ENCODE data around the gene BAIAP2L2.
"Not testable (repeated sequence)": the region's sequence is repeated elsewhere in the genome, so short reads cannot be mapped to it uniquely, and the experiment has no call there.

The BAIAP2L2 gene

DNA sequence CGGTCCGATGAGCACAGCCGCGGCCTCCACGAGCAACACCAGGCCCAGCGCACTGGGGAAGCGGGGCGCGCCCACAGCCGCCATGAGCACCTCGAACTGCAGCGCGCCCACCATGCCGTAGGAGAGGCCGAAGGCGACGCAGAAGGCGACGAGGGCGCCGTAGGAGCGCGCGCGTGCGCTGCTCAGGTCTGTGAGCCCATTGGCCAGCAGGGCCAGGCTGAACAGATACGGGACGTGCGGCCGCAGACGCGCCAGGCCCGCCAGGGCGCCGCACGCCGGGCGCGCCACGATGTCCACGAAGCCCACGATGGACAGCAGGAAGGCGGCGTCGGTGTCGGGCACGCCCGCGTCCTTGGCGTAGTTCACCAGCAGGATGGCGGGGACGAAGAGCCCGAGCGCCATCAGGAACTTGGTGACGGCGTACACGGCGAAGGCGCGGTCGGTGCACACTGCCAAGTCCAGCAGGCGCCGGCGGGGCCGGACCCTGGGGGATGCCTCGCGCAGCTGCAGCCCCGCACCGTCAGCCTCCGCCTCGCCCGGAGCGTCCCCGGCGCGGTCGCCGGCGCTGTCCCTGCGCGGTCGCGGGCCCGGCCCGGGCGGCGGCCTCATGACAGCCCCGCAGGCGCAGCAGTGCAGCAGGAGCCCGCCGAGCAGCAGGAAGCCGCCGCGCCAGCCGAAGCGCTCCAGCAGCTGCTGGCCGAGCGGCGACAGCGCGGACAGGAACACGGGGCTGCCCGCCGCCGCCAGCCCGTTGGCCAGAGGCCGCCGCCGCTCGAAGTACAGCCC is 29.4 kb downstream of the BAIAP2L2 start:
- no peak overlapping the region for H3K4me3 ChIP-seq (ENCODE audit: low read depth, low read length)
- TF ChIP-seq, protein P1, sequence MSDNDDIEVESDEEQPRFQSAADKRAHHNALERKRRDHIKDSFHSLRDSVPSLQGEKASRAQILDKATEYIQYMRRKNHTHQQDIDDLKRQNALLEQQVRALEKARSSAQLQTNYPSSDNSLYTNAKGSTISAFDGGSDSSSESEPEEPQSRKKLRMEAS (IDR thresholded peaks at IDR 0.05; ENCODE audit: low read depth, low read length): no peak
- TF ChIP-seq, protein P2, sequence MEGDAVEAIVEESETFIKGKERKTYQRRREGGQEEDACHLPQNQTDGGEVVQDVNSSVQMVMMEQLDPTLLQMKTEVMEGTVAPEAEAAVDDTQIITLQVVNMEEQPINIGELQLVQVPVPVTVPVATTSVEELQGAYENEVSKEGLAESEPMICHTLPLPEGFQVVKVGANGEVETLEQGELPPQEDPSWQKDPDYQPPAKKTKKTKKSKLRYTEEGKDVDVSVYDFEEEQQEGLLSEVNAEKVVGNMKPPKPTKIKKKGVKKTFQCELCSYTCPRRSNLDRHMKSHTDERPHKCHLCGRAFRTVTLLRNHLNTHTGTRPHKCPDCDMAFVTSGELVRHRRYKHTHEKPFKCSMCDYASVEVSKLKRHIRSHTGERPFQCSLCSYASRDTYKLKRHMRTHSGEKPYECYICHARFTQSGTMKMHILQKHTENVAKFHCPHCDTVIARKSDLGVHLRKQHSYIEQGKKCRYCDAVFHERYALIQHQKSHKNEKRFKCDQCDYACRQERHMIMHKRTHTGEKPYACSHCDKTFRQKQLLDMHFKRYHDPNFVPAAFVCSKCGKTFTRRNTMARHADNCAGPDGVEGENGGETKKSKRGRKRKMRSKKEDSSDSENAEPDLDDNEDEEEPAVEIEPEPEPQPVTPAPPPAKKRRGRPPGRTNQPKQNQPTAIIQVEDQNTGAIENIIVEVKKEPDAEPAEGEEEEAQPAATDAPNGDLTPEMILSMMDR (IDR thresholded peaks at IDR 0.05; ENCODE audit: low read depth, low read length): no peak
- TF ChIP-seq MYC (IDR thresholded peaks at IDR 0.05; ENCODE audit: low read depth, low read length): no peak
- TF ChIP-seq POLR2A (IDR thresholded peaks at IDR 0.05; ENCODE audit: extremely low read depth, insufficient read length): no peak
- peak; percentile 29 for DNase-seq (ENCODE audit: low read depth)

GRCh38 chr22:38080474-38080849 is 30.0 kb downstream of the BAIAP2L2 start:
- TF ChIP-seq, protein P2 (IDR thresholded peaks at IDR 0.05; ENCODE audit: low read depth, low read length): no peak
- TF ChIP-seq, protein P1 (IDR thresholded peaks at IDR 0.05; ENCODE audit: low read depth, low read length): no peak
- TF ChIP-seq POLR2A (IDR thresholded peaks at IDR 0.05; ENCODE audit: extremely low read depth, insufficient read length) (no peak), MYC (IDR thresholded peaks at IDR 0.05; ENCODE audit: low read depth, low read length) (no peak)
- no peak for DNase-seq (ENCODE audit: low read depth)
- no peak overlapping the region for H3K4me3 ChIP-seq (ENCODE audit: low read depth, low read length)

GRCh38 chr22:38079804-38080203 is 30.7 kb downstream of the BAIAP2L2 start:
- TF ChIP-seq, protein P2 (IDR thresholded peaks at IDR 0.05; ENCODE audit: low read depth, low read length): no peak
- TF ChIP-seq POLR2A (IDR thresholded peaks at IDR 0.05; ENCODE audit: extremely low read depth, insufficient read length): no peak
- TF ChIP-seq, protein P1 (IDR thresholded peaks at IDR 0.05; ENCODE audit: low read depth, low read length): no peak
- no peak for TF ChIP-seq MYC (IDR thresholded peaks at IDR 0.05; ENCODE audit: low read depth, low read length)
- H3K4me3 ChIP-seq (ENCODE audit: low read depth, low read length): no peak overlapping the region
- DNase-seq (ENCODE audit: low read depth): no peak

DNA sequence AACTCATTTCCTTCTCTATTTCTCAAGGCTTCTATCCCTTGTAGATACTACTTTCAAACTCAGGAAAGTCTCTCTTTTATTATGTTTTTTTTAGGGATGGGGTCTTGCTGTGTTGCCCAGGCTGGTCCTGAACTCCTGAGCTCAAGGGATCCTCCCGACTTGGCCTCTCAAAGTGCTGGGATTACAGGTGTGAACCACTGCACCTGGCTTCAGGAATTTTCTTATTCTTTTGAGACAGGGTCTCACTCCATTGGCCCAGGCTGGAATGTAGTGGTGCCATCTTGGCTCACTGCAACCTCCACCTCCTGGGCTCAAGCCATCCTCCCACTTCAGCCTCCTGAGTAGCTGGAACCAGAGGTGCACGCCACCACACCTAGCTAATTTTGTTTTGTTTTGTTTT is 31.3 kb downstream of the BAIAP2L2 start:
- DNase-seq (ENCODE audit: low read depth); H3K4me3 ChIP-seq (ENCODE audit: low read depth, low read length): not testable (repeated sequence)

DNA sequence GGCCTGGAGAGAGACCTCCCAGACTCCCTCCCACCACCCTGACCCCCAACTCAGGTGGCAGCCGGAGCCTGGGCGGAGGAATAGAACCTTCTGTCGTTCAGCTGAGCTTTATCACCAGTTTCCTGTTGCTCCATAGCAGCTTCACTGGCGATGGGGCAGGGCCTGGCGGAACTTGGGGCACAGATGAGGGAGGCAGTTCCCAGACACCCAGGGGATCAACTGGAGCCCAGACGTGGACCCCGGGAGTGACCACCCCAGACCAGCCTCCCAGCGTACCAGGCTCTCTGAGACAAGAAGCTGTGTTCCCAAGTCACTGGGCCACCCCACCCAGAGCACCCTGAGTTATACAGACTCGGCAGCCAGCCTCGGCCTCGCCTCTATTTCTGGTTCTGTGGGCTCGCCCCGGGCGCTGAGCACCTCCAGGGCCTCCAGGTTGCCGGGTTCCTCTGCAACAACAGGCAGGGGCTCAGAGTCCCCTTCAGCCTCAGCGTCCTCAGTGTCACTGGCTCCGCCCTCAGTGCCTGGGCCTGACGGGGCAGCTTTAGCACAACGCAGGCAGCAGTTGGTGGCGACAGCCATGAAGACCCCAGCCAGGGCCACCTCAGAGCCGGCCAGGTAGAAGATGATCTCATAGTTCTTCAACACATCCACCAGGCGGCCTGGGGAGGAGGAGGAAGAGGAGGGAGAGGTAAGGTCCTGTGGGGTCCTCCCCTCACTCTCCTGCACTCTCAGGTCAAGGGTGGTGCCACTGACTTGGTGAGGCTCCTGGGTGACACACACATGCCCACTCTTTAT is 32.2 kb downstream of the BAIAP2L2 start:
- no peak for TF ChIP-seq MYC (IDR thresholded peaks at IDR 0.05; ENCODE audit: low read depth, low read length)
- TF ChIP-seq, protein P2 (IDR thresholded peaks at IDR 0.05; ENCODE audit: low read depth, low read length): no peak
- TF ChIP-seq, protein P1 (IDR thresholded peaks at IDR 0.05; ENCODE audit: low read depth, low read length): no peak
- no peak for TF ChIP-seq POLR2A (IDR thresholded peaks at IDR 0.05; ENCODE audit: extremely low read depth, insufficient read length)
- DNase-seq (ENCODE audit: low read depth): no peak
- no peak overlapping the region for H3K4me3 ChIP-seq (ENCODE audit: low read depth, low read length)

DNA sequence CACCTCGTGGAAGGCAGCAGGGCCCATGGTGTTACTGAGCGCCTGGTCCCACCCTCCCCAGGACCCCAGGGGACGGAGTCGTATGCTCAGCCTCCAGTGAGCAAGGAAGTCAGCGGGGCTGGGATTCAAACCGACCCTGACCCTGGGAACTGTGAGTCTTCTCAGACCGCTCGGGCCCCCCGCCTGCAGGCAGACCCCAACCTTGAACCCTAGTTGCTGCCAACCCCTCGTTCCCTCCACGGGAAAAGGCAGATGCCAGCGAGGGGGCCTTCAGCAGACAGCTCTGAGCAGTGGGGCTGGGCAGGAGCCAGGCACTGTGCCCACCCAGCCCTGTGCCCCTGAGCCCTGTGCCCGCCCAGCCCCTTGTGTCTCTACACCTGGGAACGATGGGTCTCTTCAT is 32.9 kb downstream of the BAIAP2L2 start:
- no peak overlapping the region for H3K4me3 ChIP-seq (ENCODE audit: low read depth, low read length)
- DNase-seq (ENCODE audit: low read depth): no peak
- TF ChIP-seq, protein P1 (IDR thresholded peaks at IDR 0.05; ENCODE audit: low read depth, low read length): no peak

Measured in NB4 (cell line).